HepG2 (cell line): Measurements from ENCODE around the gene ATG13. TPM values are rescaled to one million over a fixed set of nuclear protein-coding genes. Genes with fewer than 3 reads are reported as not detected.
A peak's percentile ranks its signal among the peaks of the same experiment; 100 is the strongest.
"Not testable (repeated sequence)": the region's sequence is repeated elsewhere in the genome, so short reads cannot be mapped to it uniquely, and the experiment has no call there.

ENCODE experiments used
- ATAC-seq: fragments of 200-7000 bp; cut with Tn5 transposase; 3 replicates; pipeline ENCODE4 v1.9.1; 2020; ENCODE audit warnings: mild to moderate bottlenecking, moderate library complexity
- BruUV-seq: library from RNA; stranded (reverse); fragments of 400-500 nt; replicated peaks from 2 replicates; lab custom pipeline; 2021; lab: Mats Ljungman, UMichigan
- CTCF ChIA-PET: fragments of 300-600 bp; formaldehyde crosslinking; extraction: SDS; loops from one replicate; lab custom pipeline; 2021; ENCODE audit warnings: low total read pairs, inconsistent platforms, low intra/inter-chr PET ratio; lab: Yijun Ruan, JAX
- POLR2A ChIA-PET: fragments of 350-600 bp; sonication (Branson Sonifier 250); formaldehyde crosslinking; loops from one replicate; lab custom pipeline; 2020; ENCODE audit warnings: antibody characterized with exemption, inconsistent platforms; lab: Yijun Ruan, JAX
- DNase-seq: peaks from one replicate; pipeline ENCODE4 v3.0.0-alpha.2; 2015; ENCODE audit warnings: low spot score
- FAIRE-seq: peaks from 3 replicates; lab custom pipeline; 2011; peaks lifted over from hg19 to GRCh38; lab: Jason Lieb, UNC
- H2AFZ ChIP-seq: one replicate; pipeline ENCODE4 v1.6.1; 2011; ENCODE audit warnings: low read length, inconsistent platforms
- H3K27ac ChIP-seq: fragments of 300-600 bp; 3 replicates; pipeline ENCODE4 v1.8.0; 2011; ENCODE audit warnings: mixed run types, mild to moderate bottlenecking, mixed read lengths, low read length, inconsistent platforms; ENCODE audit not compliant: insufficient read depth; ENCODE audit errors: extremely low read length
- H3K27me3 ChIP-seq, 2 experiments: fragments of 200-600 bp in 1 of 2; 2 replicates in 1 of 2; 3 replicates in 1 of 2; pipeline versions ENCODE4 v1.6.0 to v1.8.0; 2011; ENCODE audit warnings: low read length in 2 of 2, mild to moderate bottlenecking in 2 of 2, moderate library complexity in 2 of 2, inconsistent platforms in 1 of 2; ENCODE audit not compliant: insufficient read depth in 2 of 2, control insufficient read depth in 1 of 2
- H3K36me3 ChIP-seq, 2 experiments: fragments of 200-600 bp in 1 of 2; replicated peaks in 1 of 2; 2 replicates in 1 of 2; 3 replicates in 1 of 2; pipeline versions ENCODE4 v1.5.1 to v1.8.0; 2011; ENCODE audit warnings: low read length in 2 of 2, inconsistent platforms in 1 of 2; ENCODE audit not compliant: insufficient read depth in 2 of 2, control insufficient read depth in 1 of 2
- H3K4me1 ChIP-seq: 2 replicates; pipeline ENCODE4 v1.5.1; 2012; ENCODE audit warnings: low read length, inconsistent platforms; ENCODE audit not compliant: insufficient read depth
- H3K4me2 ChIP-seq: 2 replicates; pipeline ENCODE4 v1.6.0; 2011; ENCODE audit warnings: low read depth, low read length, inconsistent platforms
- H3K4me3 ChIP-seq, 3 experiments: fragments of 200-600 bp in 1 of 3; sonication (generic), shearing (Covaris generic) in 1 of 3; replicated peaks in 1 of 3; 2 replicates each; pipeline ENCODE4 v1.5.1; 2011 to 2016; ENCODE audit warnings: low read length in 3 of 3, inconsistent platforms in 2 of 3, low read depth in 2 of 3, mild to moderate bottlenecking in 2 of 3, control low read depth in 1 of 3, mixed read lengths in 1 of 3; ENCODE audit not compliant: insufficient read depth in 1 of 3
- H3K79me2 ChIP-seq: one replicate; pipeline ENCODE4 v1.6.1; 2011; ENCODE audit warnings: low read length, inconsistent platforms; ENCODE audit not compliant: insufficient read depth
- H3K9ac ChIP-seq: 2 replicates; pipeline ENCODE4 v1.6.0; 2011; ENCODE audit warnings: mild to moderate bottlenecking, low read depth, low read length, inconsistent platforms; ENCODE audit not compliant: insufficient read depth
- H3K9me3 ChIP-seq: 2 replicates; pipeline ENCODE4 v1.5.1; 2012; ENCODE audit warnings: mild to moderate bottlenecking, low read length
- H4K20me1 ChIP-seq: 2 replicates; pipeline ENCODE4 v1.6.0; 2011; ENCODE audit warnings: inconsistent platforms, mild to moderate bottlenecking, low read length, moderate library complexity; ENCODE audit not compliant: insufficient read depth
- POLR2A ChIP-seq, 2 experiments: IDR thresholded peaks; 2 replicates each; pipeline ENCODE4 v1.6.1; 2011; ENCODE audit warnings: low read depth in 2 of 2, low read length in 2 of 2, mild to moderate bottlenecking in 1 of 2, moderate library complexity in 1 of 2; ENCODE audit not compliant: insufficient read depth in 1 of 2
- ZBTB33 ChIP-seq: sonication (generic); formaldehyde crosslinking; IDR thresholded peaks from 2 replicates; pipeline ENCODE4 v1.4.0; 2020; ENCODE audit warnings: missing genetic modification reagents
- ZZZ3 ChIP-seq: sonication (generic); formaldehyde crosslinking; IDR thresholded peaks from 2 replicates; pipeline ENCODE4 v1.4.0; 2020; ENCODE audit warnings: missing genetic modification reagents, mild to moderate bottlenecking, borderline replicate concordance
- WGBS: methylation state at CpG from one replicate; pipeline ENCODE4 v1.1.6; 2017; ENCODE audit warnings: low lambda C conversion rate; 5-methylcytosine and 5-hydroxymethylcytosine counted together
- in situ Hi-C: cut with HindIII; loops from 2 replicates; pipeline ENCODE4 v1.10.0; 2017; ENCODE audit warnings: low pct_unique_long_range_greater_than_20kb; ENCODE audit not compliant: extremely low pct_ligation_motif_present
- intact Hi-C: fragments of 100-400 bp; cut with micrococcal nuclease; formaldehyde crosslinking; loops from one replicate; pipeline ENCODE4 v1.10.0; 2022; ENCODE audit not compliant: unreplicated experiment
- polyA plus RNA-seq, 8 experiments: library from polyadenylated mRNA; depleted of rRNA in 3 of 8; stranded (reverse) in 7 of 8; unstranded in 1 of 8; fragments of >200 nt; fragmentation: Illumina TruSeq in 4 of 8; extraction: Trizol in 4 of 8; gene quantifications; 2 replicates each; pipeline versions ENCODE4 v1.2.1 to v1.2.3, GENCODE V29; 2011 to 2016; ENCODE audit warnings: low read depth in 4 of 8, missing spikeins in 1 of 8, mixed read lengths in 1 of 8; ENCODE audit not compliant: insufficient read depth in 1 of 8
- total RNA-seq, 5 experiments: library from RNA; depleted of rRNA; stranded (reverse); fragments of >200 nt; fragmentation: Illumina TruSeq; extraction: Trizol; gene quantifications; 2 replicates each; pipeline ENCODE4 v1.2.3, GENCODE V29; 2016; ENCODE audit warnings: low read depth in 1 of 5

ATG13 gene
- total and polyA plus RNA-seq, 2 of the 13 experiments (the other 11 are each of a cell fraction or from before 2014, with no cell fraction given) = 55.0 to 77.3 TPM

GRCh38 chr11:46706886-46707285, 89.5 kb downstream of the ATG13 start:
- intact Hi-C loops = no loop called here
- no peak overlapping the region for H2AFZ ChIP-seq
- peaks cover 30% of the 10 kb centered on the region for H3K4me1 ChIP-seq
- DNase-seq (no peak), FAIRE-seq (no peak)
- no peak overlapping the region for H3K27ac ChIP-seq
- peaks cover 16% of the 10 kb centered on the region for H3K79me2 ChIP-seq
- H3K27me3 ChIP-seq = no peaks in the 10 kb centered on the region
- no peak overlapping the region for H3K4me3 ChIP-seq
- no peak overlapping the region for H3K9ac ChIP-seq
- CTCF ChIA-PET = no interaction called here
- BruUV-seq = no TSS peak
- in situ Hi-C loops = no loop called here
- peaks cover 25 to 46% of the 10 kb centered on the region in 2 experiments for H3K36me3 ChIP-seq
- POLR2A ChIA-PET = interaction anchor here (11.5 kb wide), 1 partner anchor 12 kb away, joined by 272 read pairs; the partner anchor contains the start of gene F2
- peak in 1 of 2 experiments; percentile 27; a peak in 1 of 4 replicates for TF ChIP-seq POLR2A (IDR thresholded peaks at IDR 0.05; ENCODE audit: insufficient read depth in 1 of 2, low read depth in 2 of 2, low read length in 2 of 2)
- no peak for TF ChIP-seq ZZZ3 (CRISPR knock-in tag)
- TF ChIP-seq, all 625 proteins: peak for 1
- ATAC-seq = no peak
- Histone ChIP-seq H3K4me2 (no peak overlapping the region), H4K20me1 (no peaks in the 10 kb centered on the region), H3K9me3 (no peaks in the 10 kb centered on the region)
- 86% methylated on average over 7 of the region's 7 CpGs for WGBS

GRCh38 chr11:46709351-46709750, 92.0 kb downstream of the ATG13 start:
- H3K4me2 ChIP-seq, H4K20me1 ChIP-seq, ATAC-seq, H3K79me2 ChIP-seq, intact Hi-C loops, H2AFZ ChIP-seq, FAIRE-seq, H3K9me3 ChIP-seq, H3K9ac ChIP-seq, DNase-seq, H3K27me3 ChIP-seq, in situ Hi-C loops, H3K4me3 ChIP-seq, H3K27ac ChIP-seq, CTCF ChIA-PET, BruUV-seq: not testable (repeated sequence)
- WGBS = 96% methylated on average over 9 of the region's 9 CpGs
- Histone ChIP-seq H3K4me1 (peaks cover 31% of the 10 kb centered on the region), H3K36me3 (peaks cover 16 to 26% of the 10 kb centered on the region in 2 experiments; a peak in 4 of 5 replicates)
- TF ChIP-seq ZBTB33 (CRISPR knock-in tag) = peak; percentile 49; the same call in 1 of the 2 replicates
- POLR2A ChIA-PET = interaction anchor here (1.5 to 1.7 kb wide), 2 partner anchors 9 to 10 kb away, joined by 9 to 11 read pairs; partner anchors contain the start of genes ARHGAP1, F2 and ZNF408
